IMR-90 (cell line): ENCODE data around the gene SH2D4B. TPM values are rescaled to one million over a fixed set of nuclear protein-coding genes. Genes with fewer than 3 reads are reported as not detected.

ENCODE experiments used
- ATAC-seq: fragments of 200-7000 bp; cut with Tn5 transposase; 2 replicates; pipeline ENCODE4 v1.9.1; 2020; ENCODE audit warnings: low read depth, mild to moderate bottlenecking, moderate library complexity
- BruUV-seq: library from RNA; stranded (reverse); fragments of 400-500 nt; replicated peaks from 2 replicates; lab custom pipeline; 2021; lab: Mats Ljungman, UMichigan
- CTCF ChIA-PET: fragments of 300-600 bp; formaldehyde crosslinking; extraction: SDS; loops from one replicate; lab custom pipeline; 2021; ENCODE audit warnings: antibody characterized with exemption; lab: Yijun Ruan, JAX
- POLR2A ChIA-PET: fragments of 300-600 bp; sonication (Branson Sonifier 250); formaldehyde crosslinking; loops from one replicate; lab custom pipeline; 2022; ENCODE audit warnings: antibody characterized with exemption; ENCODE audit not compliant: unreplicated experiment; lab: Charles Lee
- DNase-seq: peaks from one replicate; pipeline ENCODE4 v3.0.0; 2013
- H2AFZ ChIP-seq: replicated peaks from 2 replicates; pipeline ENCODE3; 2013; ENCODE audit warnings: low read length, mild to moderate bottlenecking; ENCODE audit not compliant: poor library complexity
- H2AK5ac ChIP-seq: 2 replicates; pipeline ENCODE4 v1.6.1; 2013; ENCODE audit warnings: low read depth, low read length, inconsistent platforms
- H2AK9ac ChIP-seq: replicated peaks from 2 replicates; pipeline ENCODE3; 2013; ENCODE audit warnings: mild to moderate bottlenecking, low read depth, low read length, moderate library complexity; ENCODE audit not compliant: poor library complexity
- H2BK120ac ChIP-seq: 2 replicates; pipeline ENCODE4 v1.6.1; 2013; ENCODE audit warnings: low read depth, low read length, inconsistent platforms
- H2BK15ac ChIP-seq: 3 replicates; pipeline ENCODE4 v1.6.1; 2013; ENCODE audit warnings: low read depth, low read length, inconsistent platforms
- H2BK20ac ChIP-seq: 2 replicates; pipeline ENCODE4 v1.6.1; 2013; ENCODE audit warnings: low read depth, mild to moderate bottlenecking, inconsistent platforms, low read length, moderate library complexity
- H2BK5ac ChIP-seq: 2 replicates; pipeline ENCODE4 v1.6.1; 2013; ENCODE audit warnings: mild to moderate bottlenecking, low read depth, low read length, inconsistent platforms; ENCODE audit not compliant: poor library complexity, severe bottlenecking
- H3K14ac ChIP-seq: replicated peaks from 2 replicates; pipeline ENCODE4 v1.6.1; 2013; ENCODE audit warnings: low read depth, low read length, inconsistent platforms
- H3K18ac ChIP-seq: 2 replicates; pipeline ENCODE4 v1.6.1; 2013; ENCODE audit warnings: low read depth, low read length, control low read depth
- H3K23ac ChIP-seq: 2 replicates; pipeline ENCODE4 v1.6.1; 2013; ENCODE audit warnings: low read depth, low read length, inconsistent platforms
- H3K27ac ChIP-seq: 2 replicates; pipeline ENCODE4 v1.5.1; 2013; ENCODE audit warnings: mild to moderate bottlenecking, control low read depth, low read length; ENCODE audit not compliant: insufficient read depth
- H3K27me3 ChIP-seq: 2 replicates; pipeline ENCODE4 v1.6.1; 2013; ENCODE audit warnings: low read length; ENCODE audit not compliant: control insufficient read depth, insufficient read depth
- H3K36me3 ChIP-seq: 2 replicates; pipeline ENCODE4 v1.6.1; 2013; ENCODE audit warnings: low read length, mixed read lengths; ENCODE audit not compliant: control insufficient read depth, insufficient read depth
- H3K4ac ChIP-seq: 2 replicates; pipeline ENCODE4 v1.6.1; 2013; ENCODE audit warnings: low read depth, low read length, inconsistent platforms
- H3K4me1 ChIP-seq: 2 replicates; pipeline ENCODE4 v1.6.1; 2013; ENCODE audit warnings: low read length, mixed read lengths; ENCODE audit not compliant: control insufficient read depth, insufficient read depth
- H3K4me2 ChIP-seq: 2 replicates; pipeline ENCODE4 v1.6.1; 2013; ENCODE audit warnings: low read depth, mild to moderate bottlenecking, control low read depth, low read length, moderate library complexity
- H3K4me3 ChIP-seq: 2 replicates; pipeline ENCODE4 v1.5.1; 2013; ENCODE audit warnings: low read depth, mild to moderate bottlenecking, control low read depth, low read length, moderate library complexity; ENCODE audit not compliant: insufficient read depth
- H3K56ac ChIP-seq: 2 replicates; pipeline ENCODE4 v1.6.1; 2013; ENCODE audit warnings: low read length, inconsistent platforms; ENCODE audit not compliant: insufficient read depth; ENCODE audit errors: extremely low read depth
- H3K79me1 ChIP-seq, 2 experiments: 2 replicates each; pipeline ENCODE4 v1.6.1; 2013; ENCODE audit warnings: low read length in 2 of 2, inconsistent platforms in 1 of 2, low read depth in 1 of 2
- H3K9ac ChIP-seq: 2 replicates; pipeline ENCODE4 v1.6.1; 2013; ENCODE audit warnings: low read depth, low read length, control low read depth
- H3K9me1 ChIP-seq: 2 replicates; pipeline ENCODE4 v1.6.1; 2013; ENCODE audit warnings: low read length, inconsistent platforms; ENCODE audit not compliant: insufficient read depth
- H3K9me3 ChIP-seq: 2 replicates; pipeline ENCODE4 v1.6.1; 2013; ENCODE audit warnings: low read length; ENCODE audit not compliant: control insufficient read depth, insufficient read depth
- H4K20me1 ChIP-seq: 2 replicates; pipeline ENCODE4 v1.6.1; 2013; ENCODE audit warnings: low read length, inconsistent platforms; ENCODE audit not compliant: insufficient read depth
- H4K5ac ChIP-seq: 2 replicates; pipeline ENCODE4 v1.6.1; 2013; ENCODE audit warnings: mild to moderate bottlenecking, low read depth, low read length, control low read depth
- H4K8ac ChIP-seq, 2 experiments: 2 replicates each; pipeline ENCODE4 v1.6.1; 2013; ENCODE audit warnings: low read depth in 2 of 2, low read length in 2 of 2, control low read depth in 1 of 2, inconsistent platforms in 1 of 2
- H4K91ac ChIP-seq: 2 replicates; pipeline ENCODE4 v1.6.1; 2013; ENCODE audit warnings: low read depth, low read length, inconsistent platforms; ENCODE audit not compliant: insufficient read depth
- CEBPB ChIP-seq: IDR thresholded peaks from 2 replicates; pipeline ENCODE4 v1.6.1; 2012; ENCODE audit warnings: low read depth, low read length, improper control_type of control experiment
- FOS ChIP-seq: fragments of 150-350 bp; IDR thresholded peaks from 2 replicates; pipeline ENCODE4 v1.6.1; 2016; ENCODE audit warnings: low read depth, low read length
- MAFK ChIP-seq: IDR thresholded peaks from 2 replicates; pipeline ENCODE4 v1.6.1; 2012; ENCODE audit warnings: low read depth, low read length, improper control_type of control experiment
- NFE2L2 ChIP-seq: fragments of 150-350 bp; IDR thresholded peaks from 2 replicates; pipeline ENCODE4 v1.6.1; 2016; ENCODE audit warnings: low read depth, mild to moderate bottlenecking, low read length
- RAD21 ChIP-seq: IDR thresholded peaks from 2 replicates; pipeline ENCODE4 v1.6.1; 2012; ENCODE audit warnings: low read length, improper control_type of control experiment
- SMC3 ChIP-seq: fragments of 150-350 bp; IDR thresholded peaks from 2 replicates; pipeline ENCODE4 v1.6.1; 2016; ENCODE audit warnings: low read depth, mild to moderate bottlenecking, antibody characterized with exemption, low read length, moderate library complexity
- WGBS, 2 experiments: methylation state at CpG; one replicate each; pipeline versions ENCODE4 v1.1.5 to v1.1.7; 2013; ENCODE audit warnings: missing lambda C conversion rate in 2 of 2; ENCODE audit not compliant: insufficient read length in 1 of 2; ENCODE audit errors: extremely low coverage in 2 of 2; 5-methylcytosine and 5-hydroxymethylcytosine counted together
- dilution Hi-C: fragments of 300-500 bp; cut with HindIII; formaldehyde crosslinking; loops from one replicate; pipeline ENCODE4 v1.14.3; 2018; ENCODE audit warnings: low sequenced_read_pairs; ENCODE audit not compliant: unreplicated experiment
- in situ Hi-C: fragments of 300-500 bp; cut with MboI; formaldehyde crosslinking; loops from 3 replicates; pipeline ENCODE4 v1.14.3; 2019; ENCODE audit warnings: low sequenced_read_pairs, inconsistent platforms, mixed read lengths
- intact Hi-C: fragments of 100-400 bp; cut with micrococcal nuclease; formaldehyde crosslinking; loops from 2 replicates; pipeline ENCODE4 v1.10.0; 2022
- polyA plus RNA-seq, 3 experiments: library from polyadenylated mRNA; depleted of rRNA; stranded (reverse); fragments of >200 nt; gene quantifications; 2 replicates each; pipeline ENCODE4 v1.2.3, GENCODE V29; 2012; ENCODE audit warnings: low replicate concordance in 1 of 3
- total RNA-seq: library from RNA; depleted of rRNA; stranded (reverse); fragments of >200 nt; gene quantifications from 2 replicates; pipeline ENCODE4 v1.2.3, GENCODE V29; 2012
- TF ChIP-seq, protein P1 (sequence below): fragments of 150-350 bp; IDR thresholded peaks from 2 replicates; pipeline ENCODE4 v1.6.1; 2017; ENCODE audit warnings: mild to moderate bottlenecking, antibody characterized with exemption, low read length, low read depth

The SH2D4B gene
- total and polyA plus RNA-seq, 2 of the 4 experiments (the other 2 are of a cell fraction), result not detected

- Histone ChIP-seq H4K5ac (no peak overlapping the region), H3K18ac (no peak overlapping the region), H3K9me1 (no peaks in the 10 kb centered on the region), H3K14ac (no peak overlapping the region), H3K4me3 (no peak overlapping the region), H3K4me1 (no peaks in the 10 kb centered on the region), H3K4me2 (no peak overlapping the region), H2BK15ac (no peak overlapping the region), H2BK20ac (no peak overlapping the region), H2BK5ac (no peak overlapping the region), H3K4ac (no peak overlapping the region), H4K8ac (no peak overlapping the region), H3K56ac (no peak overlapping the region), H3K9me3 (no peaks in the 10 kb centered on the region), H4K91ac (no peak overlapping the region), H2AK5ac (no peak overlapping the region), H2AK9ac (no peak overlapping the region), H3K23ac (no peak overlapping the region), H2AFZ (no peak overlapping the region), H2BK120ac (no peak overlapping the region), H3K9ac (no peak overlapping the region), H3K79me1 (no peaks in the 10 kb centered on the region), H3K27me3 (no peaks in the 10 kb centered on the region), H3K36me3 (no peaks in the 10 kb centered on the region), H3K27ac (no peak overlapping the region), H4K20me1 (no peaks in the 10 kb centered on the region)
- TF ChIP-seq RAD21 (no peak), FOS (no peak), MAFK (no peak), NFE2L2 (no peak), SMC3 (no peak), CEBPB (no peak)
- TF ChIP-seq, protein P1, sequence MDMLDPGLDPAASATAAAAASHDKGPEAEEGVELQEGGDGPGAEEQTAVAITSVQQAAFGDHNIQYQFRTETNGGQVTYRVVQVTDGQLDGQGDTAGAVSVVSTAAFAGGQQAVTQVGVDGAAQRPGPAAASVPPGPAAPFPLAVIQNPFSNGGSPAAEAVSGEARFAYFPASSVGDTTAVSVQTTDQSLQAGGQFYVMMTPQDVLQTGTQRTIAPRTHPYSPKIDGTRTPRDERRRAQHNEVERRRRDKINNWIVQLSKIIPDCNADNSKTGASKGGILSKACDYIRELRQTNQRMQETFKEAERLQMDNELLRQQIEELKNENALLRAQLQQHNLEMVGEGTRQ, result no peak
- dilution Hi-C loops, result no loop called here
- intact Hi-C loops, result no loop called here
- ChIA-PET POLR2A (no interaction called here), CTCF (no interaction called here)
- no TSS peak for BruUV-seq
- DNase-seq, result no peak
- WGBS, 2 experiments, result no CpG with 5 or more reads among the region's 3 CpGs
- in situ Hi-C loops, result no loop called here
- ATAC-seq, result no peak
These were observed 84.5 kb downstream of the SH2D4B start for GRCh38 chr10:80622153-80622552.
